HG03103 (cell line): Measurements from ENCODE around the gene SYCN.

Experiments used
- ATAC-seq: cut with Tn5 transposase; IDR thresholded peaks from one replicate; pipeline ENCODE4 v1.9.1; 2021; ENCODE audit warnings: low read depth; ENCODE audit not compliant: unreplicated experiment

The SYCN gene

DNA sequence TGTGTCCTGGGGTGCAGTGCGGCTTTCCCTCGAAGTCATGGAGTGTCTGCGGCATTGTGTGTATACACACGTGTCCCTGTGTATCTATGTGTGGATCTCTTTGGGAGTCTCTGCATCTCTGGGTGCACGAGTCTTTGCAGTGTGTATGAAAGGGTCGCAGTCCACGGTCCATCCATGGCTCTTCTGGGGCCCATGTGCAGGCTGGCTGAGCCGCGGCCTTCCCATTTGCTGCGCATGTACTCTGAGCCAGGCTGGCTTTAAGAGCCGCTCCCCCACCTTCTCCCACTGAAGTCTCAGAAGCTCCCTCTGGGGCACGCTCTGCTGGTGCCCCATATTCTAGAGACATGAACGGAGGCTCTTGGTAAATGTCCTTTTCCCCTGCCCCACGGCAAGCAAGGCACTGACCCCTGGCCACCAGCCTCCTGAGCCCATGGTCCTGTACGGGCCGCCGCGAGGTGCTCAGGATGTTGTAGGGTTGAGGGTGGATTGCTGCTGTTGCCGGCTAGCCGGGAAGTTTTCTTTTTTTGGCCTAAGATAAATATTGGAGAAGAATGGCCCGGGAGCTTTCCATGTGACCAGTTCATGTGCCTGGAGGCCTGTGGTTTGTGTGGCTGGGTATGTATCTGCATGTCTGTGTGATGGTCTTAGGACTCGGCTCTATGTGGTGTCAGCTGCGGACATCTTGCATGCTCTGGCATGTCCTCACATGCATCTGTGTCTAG is 46.6 kb downstream of the SYCN start:
- no peak for ATAC-seq

DNA sequence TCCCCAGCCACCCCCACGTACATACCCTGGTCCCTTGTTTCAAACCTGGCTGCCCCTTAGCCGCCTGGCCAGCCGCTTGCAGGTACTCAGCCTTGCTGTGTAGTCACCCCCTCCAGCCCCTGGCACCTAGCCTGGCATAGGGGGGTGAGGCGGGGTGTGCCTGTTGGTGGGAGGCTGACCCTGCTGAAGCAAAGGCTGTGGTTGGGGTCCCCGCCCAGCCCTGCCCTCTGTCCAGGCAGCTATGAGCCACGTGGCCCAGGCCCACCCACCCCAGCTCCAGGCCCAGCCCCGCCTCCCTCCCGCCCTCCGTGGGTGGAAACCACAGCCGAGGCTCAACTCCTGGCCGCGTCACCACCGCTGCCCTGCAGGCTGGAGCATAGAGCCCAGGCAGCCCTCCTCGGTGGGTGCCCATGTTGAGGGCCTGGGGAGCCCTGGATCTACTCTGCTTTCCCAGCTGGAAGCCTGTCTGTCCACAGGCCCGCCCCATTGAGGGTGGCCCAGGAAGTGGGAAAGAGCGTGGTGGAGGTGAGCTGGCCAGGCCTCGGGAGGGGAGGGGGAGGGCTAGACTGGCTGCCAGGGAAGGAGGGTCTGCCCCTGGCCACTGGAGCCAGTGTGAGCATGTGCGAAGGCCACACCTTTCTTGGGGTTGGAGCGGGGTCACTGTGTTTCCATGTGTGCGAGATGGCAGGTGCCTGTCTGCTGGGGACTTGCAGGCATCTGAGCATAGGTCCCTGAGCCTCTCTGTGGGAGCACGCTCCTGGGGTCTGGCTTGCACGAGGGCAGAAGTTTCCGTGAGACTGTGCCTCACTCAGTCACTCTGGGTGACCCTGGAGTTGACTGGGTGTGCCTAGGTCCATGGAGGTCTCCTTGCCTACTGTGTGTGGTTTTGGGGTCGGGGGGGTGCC is 47.5 kb downstream of the SYCN start:
- ATAC-seq = no peak

DNA sequence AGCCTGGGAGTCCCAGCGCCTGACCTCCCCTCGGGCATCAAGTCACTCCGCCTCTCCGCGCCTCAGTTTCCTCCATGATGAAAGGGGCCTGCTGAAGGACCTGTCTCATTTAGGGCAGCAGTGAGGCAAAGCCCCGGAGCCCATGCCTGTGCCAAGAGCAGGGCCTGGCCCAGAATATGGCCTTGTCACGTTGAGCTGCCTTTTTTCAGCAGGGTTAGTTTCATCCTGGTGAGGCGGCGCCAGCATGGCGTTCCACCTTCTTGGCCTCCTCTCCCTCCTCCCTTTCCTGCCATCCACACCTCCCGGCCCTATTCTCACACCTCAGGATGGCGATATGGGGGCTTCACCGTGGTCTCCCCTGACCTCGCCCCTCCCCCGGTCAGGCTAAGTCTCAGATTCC is 48.3 kb downstream of the SYCN start:
- ATAC-seq = no peak

DNA sequence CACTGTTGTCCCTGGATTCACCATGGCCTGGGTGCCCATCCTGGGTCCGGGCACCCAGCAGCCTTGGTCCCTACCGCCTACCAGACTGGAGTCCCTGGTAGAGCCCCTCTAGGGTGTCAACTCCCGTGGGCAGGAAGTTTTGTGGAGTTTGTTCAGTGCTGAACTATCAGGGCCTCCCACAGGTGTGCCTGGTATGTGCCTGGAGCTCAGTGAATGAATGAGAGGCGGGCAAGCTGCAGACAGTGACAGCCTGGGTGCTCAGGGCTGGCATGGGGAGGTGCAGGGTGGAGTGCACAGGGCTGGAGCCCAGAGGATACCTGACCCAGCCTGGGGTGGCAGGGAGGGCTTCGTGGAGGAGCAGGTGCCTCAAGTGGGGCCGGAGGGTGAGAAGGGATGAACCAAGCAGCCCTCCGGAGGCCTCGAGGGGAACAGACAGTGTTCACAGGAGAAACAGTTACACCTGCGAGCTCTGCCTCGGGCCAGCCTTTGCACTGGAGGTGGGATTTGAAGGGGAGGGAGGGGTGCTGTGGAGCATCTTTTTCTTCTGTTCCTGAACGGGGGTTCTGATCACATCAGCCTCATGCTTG is 48.9 kb downstream of the SYCN start:
- no peak for ATAC-seq

DNA sequence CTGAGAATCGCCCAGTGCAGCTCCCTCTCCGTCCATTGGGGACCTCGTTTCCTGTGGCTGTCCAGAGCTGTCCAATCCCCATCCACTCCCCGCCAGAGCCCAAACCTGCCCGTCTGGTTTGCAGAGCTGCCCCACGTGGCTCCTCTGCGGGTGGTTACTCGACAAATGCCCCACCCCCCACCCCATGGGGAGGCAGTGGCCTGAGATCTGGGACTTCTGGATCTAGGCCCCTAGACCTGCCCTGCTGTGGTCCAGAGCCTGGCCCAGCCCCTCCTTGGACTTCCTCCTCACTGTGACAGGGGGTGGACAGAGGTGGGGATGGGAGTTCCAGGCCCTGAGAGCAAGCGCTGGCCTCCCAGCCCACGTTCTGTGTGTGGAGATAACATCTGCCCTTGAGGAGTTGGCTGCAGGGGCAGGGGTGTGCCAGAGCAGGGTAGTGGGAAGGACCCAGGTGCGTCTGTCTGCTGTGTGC is 49.4 kb downstream of the SYCN start:
- no peak for ATAC-seq

DNA sequence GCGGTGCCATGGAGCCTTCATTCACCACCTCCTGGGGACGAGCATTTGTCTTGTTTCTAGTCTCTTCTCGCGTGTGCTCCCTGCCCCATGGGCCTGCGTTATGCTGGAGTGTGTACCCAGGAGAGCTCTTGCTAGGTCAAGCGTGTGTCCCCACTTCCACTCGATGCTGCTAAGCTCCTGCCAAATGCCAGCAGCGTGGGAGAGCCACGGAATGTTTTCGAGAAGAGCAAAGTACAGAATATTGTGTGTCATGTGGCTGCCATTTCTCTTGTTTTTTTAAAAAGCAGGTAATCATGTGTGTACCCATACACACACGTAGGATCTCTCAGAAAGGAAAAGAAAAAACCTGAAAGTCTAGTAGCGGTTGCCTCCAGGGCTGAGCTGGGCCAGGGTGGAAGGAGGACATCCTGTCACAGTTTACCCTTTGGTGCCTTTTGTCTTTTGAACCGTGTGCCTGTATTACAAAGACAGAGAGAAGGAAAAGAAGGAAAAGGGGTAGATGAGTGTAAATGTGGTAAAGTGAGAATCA is 49.9 kb downstream of the SYCN start:
- no peak for ATAC-seq
